NCI-H526 treated with DMSO at 0.1 percent for 48 hours (cell line): ENCODE results near the gene TCF3.

Source experiments
- DNase-seq: peaks from one replicate; lab custom pipeline; 2025; lab: John Stamatoyannopoulos, UW

TCF3 gene

GRCh38 chr19:1560286-1560882 is 92.0 kb downstream of the TCF3 start:
- DNase-seq = no peak
